NCI-H2107 treated with DMSO at 0.1 percent for 48 hours (cell line): ENCODE measurements around the gene TMPRSS9.
"Not testable (repeated sequence)": the region's sequence is repeated elsewhere in the genome, so short reads cannot be mapped to it uniquely, and the experiment has no call there.

ENCODE experiments used
- DNase-seq: peaks from one replicate; lab custom pipeline; 2025; ENCODE audit not compliant: unreplicated experiment; lab: John Stamatoyannopoulos, UW

TMPRSS9 gene

GRCh38 chr19:2454962-2455850 lies 95.1 kb downstream of the TMPRSS9 start:
- DNase-seq, result no peak

GRCh38 chr19:2455851-2456570 lies 95.9 kb downstream of the TMPRSS9 start:
- DNase-seq, result no peak

GRCh38 chr19:2457394-2458037 lies 97.5 kb downstream of the TMPRSS9 start:
- DNase-seq, result no peak

GRCh38 chr19:2458054-2458453 lies 98.0 kb downstream of the TMPRSS9 start:
- no peak for DNase-seq

- DNase-seq, result not testable (repeated sequence)
Observed at GRCh38 chr19:2458776-2459175, 98.7 kb downstream of the TMPRSS9 start.

GRCh38 chr19:2460245-2460644 lies 100.2 kb downstream of the TMPRSS9 start:
- DNase-seq, result no peak

GRCh38 chr19:2461751-2462634 lies 101.9 kb downstream of the TMPRSS9 start:
- DNase-seq, result no peak

- DNase-seq, result no peak
Observed at GRCh38 chr19:2462635-2463421, 102.8 kb downstream of the TMPRSS9 start.

GRCh38 chr19:2463694-2464093 lies 103.6 kb downstream of the TMPRSS9 start:
- not testable (repeated sequence) for DNase-seq

GRCh38 chr19:2464389-2464788 lies 104.3 kb downstream of the TMPRSS9 start:
- no peak for DNase-seq

- DNase-seq, result no peak
Observed at GRCh38 chr19:2468596-2468995, 108.5 kb downstream of the TMPRSS9 start.

GRCh38 chr19:2469102-2469914 lies 109.2 kb downstream of the TMPRSS9 start:
- no peak for DNase-seq

GRCh38 chr19:2469915-2470200 lies 109.8 kb downstream of the TMPRSS9 start:
- DNase-seq, result not testable (repeated sequence)

- no peak for DNase-seq
Observed at GRCh38 chr19:2474232-2475017, 114.4 kb downstream of the TMPRSS9 start.

- no peak for DNase-seq
Observed at GRCh38 chr19:2475018-2475701, 115.1 kb downstream of the TMPRSS9 start.
